ACHN (cell line): ENCODE data around the gene TENT4B.

ENCODE experiments used
- DNase-seq: peaks from one replicate; pipeline ENCODE4 v3.0.0-alpha.2; 2015
- in situ Hi-C: cut with HindIII; loops from 2 replicates; pipeline ENCODE4 v1.10.0; 2017; ENCODE audit warnings: low sequenced_read_pairs, low pct_ligation_motif_present, low pct_unique_long_range_greater_than_20kb

Gene TENT4B

DNA sequence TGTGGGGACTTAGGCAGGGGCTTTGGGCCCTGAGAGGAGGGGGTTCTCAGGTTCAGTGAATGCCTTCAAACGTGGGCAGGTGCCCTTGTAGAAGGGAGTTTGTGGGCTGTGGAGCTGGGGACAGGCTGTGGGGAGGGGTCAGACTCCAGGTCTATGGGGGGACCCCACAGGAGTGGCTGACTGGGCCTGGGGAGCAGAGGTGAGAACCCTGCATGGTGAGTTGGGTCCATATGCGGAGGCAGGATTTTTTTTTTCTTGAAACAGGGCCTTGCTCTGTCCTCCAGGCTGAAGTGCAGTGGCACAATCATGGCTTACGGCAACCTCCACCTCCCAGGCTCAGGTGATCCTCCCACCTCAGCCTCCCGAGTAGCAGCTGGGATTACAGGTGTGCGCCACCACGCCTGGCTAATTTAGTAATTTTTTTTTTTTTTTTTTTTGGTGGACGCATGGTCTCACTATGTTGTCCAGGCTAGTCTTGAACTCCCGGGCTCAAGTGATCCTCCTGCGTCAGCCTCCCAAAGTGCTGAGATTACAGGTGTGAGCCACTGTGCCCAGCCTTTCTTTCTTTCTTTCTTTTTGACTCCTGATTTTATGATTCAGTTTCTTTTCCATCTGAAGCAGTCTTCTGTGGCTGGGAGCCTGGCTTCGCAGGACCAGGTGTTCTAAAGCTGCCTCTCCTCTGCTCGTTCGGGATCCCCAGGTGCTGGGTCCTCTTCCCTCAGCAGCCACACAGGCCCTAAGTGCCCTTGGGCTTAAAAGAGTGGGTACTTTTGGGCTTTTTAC, 94.2 kb downstream of the TENT4B start:
- DNase-seq, result no peak
- in situ Hi-C loops, result no loop called here

DNA sequence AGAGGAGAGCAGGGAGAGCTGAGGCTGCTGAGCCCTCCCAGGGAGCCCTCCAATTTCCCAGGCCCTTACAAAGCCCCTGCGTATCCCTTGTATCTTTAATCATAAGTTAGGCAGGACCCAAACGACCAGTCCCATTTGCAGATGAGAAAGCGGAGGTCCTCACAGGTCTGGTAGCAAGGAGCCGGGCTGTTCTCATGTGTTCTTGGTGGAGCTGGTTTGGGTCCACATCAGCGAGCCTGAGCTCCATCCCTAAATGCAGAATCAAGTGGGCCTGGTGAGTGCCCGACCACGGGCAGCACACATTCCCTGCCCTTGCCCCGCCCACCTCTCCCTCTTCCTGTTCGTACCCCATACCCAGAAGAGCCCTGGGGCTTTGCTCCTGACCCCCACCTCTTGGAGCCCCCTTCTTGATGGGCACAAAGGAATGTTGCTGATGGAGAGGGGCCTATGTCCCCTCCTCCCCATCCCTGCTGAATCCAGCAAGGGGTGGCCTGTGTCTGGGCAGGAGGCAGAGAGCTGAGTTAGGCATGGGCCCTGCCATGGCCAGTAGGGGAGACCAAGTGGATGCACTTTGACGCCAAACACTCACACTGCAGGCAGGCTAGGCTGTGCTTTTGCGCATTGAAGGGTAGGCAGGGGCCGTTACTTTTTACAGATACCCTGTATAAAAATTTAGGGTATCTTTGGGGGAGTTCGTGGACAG, 95.0 kb downstream of the TENT4B start:
- DNase-seq, result no peak
- in situ Hi-C loops, result no loop called here

DNA sequence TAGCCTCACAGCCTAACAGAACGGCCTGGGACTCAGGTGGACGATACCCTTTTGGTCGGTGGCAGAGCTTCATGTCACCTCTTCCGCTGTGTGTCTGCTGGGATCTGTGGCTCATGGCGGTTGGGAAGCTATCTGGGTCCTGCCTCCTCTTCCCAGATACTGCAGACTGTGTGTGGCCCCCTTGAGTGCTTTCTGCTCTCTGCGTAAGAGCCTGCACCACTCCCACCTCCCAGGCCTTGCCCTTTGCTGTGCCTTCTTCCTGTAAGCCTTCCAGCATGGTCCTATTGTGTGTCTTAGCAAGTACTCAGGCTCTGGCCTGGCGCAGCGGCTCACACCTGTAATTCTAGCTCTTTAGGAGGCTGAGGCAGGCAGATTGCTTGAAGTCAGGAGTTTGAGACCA, 95.7 kb downstream of the TENT4B start:
- DNase-seq, result no peak
- in situ Hi-C loops, result no loop called here

DNA sequence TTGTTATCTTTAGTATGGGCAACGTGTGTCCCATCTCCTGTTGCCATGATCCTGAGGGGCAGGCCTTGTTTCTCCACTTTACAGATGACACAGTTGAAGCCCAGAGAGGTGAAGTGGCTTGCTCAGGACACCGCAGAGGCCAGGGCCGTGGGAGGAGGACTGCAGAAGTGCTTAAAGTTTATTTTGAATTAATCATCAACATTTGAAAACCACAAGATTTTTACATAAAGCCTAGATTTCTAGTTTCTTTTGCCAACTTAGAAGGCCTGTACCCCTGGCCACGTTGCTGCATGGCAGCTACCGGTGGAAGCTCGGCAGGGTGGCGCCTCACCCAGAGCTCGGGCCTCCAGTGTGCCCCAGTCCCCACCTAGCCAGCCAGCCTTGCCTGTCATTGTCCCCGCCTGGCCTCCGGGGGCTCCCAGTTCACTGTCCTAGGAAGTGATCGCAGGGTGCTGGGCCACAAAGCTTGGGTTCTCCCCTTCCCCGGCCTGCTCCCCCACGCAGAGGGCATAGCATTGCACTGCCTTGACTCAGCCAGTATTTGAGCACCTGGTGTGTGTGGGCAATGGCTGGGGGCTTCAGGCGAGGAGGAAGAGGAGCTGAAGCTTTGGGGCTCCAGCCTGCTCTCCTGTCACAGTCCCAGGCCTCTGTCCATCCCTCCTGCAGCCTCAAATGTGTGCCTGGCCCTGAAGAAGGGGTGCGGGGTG, 98.4 kb downstream of the TENT4B start:
- peak; percentile 55 for DNase-seq
- in situ Hi-C loops, result no loop called here

DNA sequence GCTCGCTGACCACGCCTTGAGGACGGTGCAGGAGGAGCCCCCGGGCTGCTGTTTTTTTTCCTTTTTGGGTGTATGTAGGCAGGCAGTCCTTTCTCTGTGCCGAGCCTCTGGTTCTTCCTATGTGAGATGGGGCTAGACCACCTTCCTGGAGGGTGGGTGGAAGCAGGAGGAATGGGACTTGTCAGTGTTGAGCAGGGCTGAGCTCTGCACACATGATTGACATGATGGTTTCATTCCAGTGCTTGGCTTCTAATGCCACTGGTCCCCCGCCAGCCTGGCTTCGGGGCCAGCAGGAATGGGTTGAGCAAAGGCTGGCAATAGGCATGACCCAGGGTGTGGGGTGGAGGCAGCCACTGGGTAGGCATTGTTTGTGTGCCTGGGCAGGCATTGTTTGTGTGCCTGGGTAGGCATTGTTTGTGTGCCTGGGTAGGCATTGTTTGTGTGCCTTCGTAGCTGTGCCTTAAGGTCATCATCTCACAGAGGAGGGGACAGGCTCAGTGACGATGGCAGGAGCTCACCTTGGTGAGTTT, 99.0 kb downstream of the TENT4B start:
- in situ Hi-C loops, result no loop called here
- no peak for DNase-seq

DNA sequence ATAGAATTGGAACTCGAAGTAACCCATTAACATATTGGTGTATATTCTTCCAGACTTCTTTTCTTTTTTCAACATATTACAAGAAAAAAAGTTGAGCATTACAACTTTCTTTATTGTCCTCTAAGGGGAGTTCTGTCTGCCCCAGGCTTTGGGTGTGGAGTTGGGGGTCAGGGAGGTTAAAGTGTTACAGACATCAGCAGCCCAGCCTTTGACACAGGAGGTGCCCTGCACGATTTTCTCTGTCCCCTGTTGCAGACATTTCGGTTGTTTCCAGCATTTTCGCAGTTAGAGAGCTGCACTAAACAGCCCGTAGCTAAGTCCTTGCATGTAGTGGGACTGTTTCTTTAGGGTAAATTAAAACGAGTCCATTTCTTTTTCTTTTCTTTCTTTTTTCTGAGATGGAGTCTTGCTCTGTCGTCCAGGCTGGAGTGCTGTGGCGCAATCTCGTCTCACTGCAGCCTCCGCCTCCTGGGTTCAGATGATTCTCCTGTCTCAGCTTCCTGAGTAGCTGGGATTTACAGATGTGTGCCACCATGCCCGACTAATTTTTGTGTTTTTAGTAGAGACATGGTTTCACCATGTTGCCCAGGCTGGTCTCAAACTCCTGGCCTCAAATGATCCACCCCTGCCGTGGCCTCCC, 99.9 kb downstream of the TENT4B start:
- DNase-seq, result no peak
- in situ Hi-C loops, result no loop called here

DNA sequence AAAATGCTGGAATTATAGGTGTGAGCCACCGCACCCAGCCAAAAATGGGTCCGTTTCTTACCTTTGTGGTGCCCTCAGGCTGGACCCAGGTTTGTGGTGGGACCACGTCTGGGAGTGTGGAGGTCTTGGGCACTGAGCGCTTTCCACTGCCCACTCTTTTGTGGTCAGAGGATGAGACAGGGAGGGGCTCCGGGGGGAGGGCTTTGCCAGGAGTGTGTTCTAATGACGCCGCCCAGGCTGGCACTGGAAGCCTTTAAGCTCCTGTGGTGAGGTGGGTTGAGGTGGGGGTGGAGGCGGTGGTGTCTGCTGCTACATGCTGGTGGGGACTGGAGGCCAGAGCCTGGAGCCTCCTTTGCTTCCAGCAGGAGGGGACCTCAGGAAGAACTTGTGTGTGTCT, 100.4 kb downstream of the TENT4B start:
- in situ Hi-C loops, result no loop called here
- DNase-seq, result no peak

DNA sequence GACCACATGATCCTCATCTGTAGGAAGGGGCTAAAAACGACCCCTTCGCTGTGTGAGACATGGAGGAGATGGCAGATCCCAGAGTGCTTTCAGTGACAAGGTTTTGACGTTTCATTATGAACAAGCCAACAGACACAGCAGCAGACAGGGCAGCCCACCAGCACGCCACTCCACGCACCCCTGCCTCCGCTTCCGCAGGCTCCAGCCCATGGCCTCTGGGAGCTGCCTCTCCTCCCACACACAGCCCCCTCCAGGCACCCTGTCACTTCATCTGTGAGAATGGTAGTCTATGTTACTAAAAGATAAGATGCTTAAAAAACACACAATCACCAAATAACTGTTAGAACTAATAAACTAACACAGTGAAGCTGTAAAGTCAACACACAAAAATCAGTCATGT, 101.0 kb downstream of the TENT4B start:
- in situ Hi-C loops, result no loop called here
- no peak for DNase-seq

DNA sequence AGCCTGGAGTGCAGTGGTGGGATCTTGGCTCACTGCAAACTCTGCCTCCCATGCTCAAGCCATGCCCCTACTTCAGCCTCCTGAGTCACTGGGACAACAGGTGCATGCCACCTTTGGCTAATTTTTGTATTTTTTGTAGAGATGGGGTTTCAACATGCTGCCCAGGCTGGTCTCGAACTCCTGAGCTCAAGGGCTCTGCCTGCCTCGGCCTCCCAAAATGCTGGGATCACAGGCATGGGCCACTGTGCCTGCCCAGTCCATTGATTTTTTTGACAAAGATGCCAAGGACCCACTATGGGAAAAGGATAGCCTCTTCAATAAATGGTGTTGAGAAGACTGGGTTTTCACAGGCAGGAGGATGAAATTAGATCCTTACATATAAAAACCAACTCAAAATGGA, 102.4 kb downstream of the TENT4B start:
- DNase-seq, result no peak
- in situ Hi-C loops, result no loop called here

DNA sequence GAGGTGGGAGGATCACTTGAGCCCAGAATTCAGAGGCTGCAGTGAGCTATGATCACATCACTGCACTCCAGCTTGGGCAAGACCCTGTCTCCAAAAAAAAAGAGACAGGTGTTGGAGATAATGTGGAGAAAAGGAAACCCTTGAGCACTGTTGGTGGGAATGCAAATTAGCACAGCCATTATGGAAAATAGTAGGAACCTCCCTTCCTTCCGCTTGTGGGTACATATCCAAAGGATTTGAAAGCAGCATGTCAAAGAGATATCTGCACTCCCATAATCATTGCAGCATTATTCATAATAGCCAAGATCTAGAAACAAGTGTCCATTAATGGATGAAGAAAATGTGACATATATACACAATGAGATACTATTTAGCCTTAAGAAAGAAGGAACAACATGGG, 103.5 kb downstream of the TENT4B start:
- DNase-seq, result no peak
- in situ Hi-C loops, result no loop called here

DNA sequence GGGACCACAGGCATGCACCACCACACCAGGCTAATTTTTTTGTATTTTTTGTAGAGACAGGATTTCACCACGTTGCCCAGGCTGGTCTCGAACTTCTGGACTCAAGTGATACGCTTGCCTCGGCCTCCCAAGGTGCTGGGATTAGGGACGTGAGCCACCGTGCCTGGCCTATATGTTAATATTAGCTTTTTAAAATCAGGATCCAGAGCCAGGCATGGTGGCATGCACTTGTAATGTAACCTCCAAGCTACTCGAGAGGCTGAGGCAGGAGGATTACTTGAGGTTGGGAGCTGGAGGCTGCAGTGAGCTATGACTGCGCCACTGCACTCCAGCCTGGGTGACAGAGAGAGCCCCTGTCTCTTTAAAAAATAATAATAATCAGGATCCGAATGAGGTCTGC, 104.8 kb downstream of the TENT4B start:
- in situ Hi-C loops, result no loop called here
- no peak for DNase-seq

DNA sequence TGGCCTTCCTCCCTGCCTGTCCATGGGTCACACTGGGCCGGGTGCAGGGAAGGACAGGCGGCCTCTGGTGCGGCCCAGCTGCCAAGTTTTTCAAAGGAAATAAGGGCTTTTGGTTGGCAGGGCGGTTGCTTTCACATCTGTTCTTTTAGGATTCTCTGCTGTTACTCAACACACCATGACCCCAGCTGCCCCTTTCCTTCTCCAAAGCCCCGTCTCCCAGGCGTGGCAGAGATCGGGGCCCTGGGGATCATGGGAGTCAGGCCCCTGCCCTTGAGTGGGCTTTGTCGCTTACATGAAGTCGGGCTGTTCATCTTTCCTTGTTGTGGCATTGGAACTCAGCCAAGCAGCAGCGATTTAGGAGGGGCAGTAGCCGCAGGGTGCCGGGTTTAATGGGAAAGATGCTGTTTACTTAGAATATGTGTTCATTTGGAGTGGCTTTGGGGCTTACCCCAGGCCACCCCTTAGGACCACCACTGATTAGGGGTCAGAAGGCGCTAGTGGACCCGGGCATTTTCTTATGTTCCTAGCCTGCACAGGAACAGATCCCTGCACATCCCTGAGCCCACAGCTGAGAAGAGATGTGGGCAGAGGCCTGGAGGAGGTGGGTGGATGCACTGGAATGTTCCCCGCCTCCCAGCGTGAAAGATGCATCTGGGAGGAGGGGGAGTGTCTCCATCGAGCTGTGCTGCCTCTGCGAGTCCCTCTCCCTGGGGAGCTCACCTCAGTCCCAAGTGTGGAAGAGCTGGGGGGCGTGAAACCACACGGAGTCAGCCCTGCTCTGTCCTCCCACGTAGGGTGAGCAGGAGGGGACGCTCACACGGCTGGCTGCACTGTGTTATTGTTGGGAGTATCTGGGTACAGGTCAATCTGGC, 106.5 kb downstream of the TENT4B start:
- DNase-seq, result no peak
- in situ Hi-C loops, result no loop called here

DNA sequence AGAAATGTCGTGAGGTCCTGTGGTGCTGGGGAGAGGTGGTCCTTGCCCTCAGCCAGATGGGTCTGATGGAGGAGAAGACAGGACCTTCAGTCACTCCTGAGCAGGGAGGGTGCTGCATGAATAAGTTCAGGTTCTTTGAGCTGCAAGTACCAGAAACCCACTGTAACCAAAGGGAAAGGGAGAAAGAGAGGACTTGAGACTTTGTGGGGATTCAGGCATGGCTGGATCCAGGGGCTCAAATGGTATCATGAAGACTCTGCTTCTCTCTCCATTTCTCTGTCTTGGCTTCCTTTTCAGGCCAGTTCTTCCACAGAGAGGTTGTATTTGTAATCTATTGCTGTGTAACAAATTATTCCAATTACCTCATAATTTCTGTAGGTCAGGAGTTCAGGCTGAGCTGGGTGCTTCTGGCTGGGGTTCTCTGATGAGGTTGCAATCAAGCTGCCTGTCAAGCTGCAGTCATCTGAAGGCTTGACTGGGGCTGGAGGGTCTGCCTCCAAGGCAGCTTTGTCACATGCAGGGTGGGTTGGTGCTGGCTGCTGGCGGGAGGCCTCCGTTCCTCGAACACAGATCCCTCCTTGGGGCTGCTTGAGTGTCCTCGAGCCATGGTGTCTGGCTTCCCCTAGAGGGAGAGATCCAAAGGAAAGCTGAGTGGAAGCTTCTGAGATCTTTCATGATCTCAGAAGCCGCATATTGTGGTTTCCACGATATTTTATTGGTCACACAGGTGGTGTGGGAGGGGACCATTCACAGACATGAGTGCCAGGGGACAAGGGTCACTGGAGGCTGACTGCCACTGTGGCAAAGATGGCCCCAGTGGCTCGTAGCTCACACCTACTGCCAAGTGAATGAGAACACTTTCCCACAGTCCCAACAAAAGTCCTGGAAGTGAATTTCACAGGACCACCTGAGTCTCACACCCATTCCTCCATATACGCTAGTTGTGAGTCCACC, 107.4 kb downstream of the TENT4B start:
- DNase-seq, result no peak
- in situ Hi-C loops, result no loop called here

DNA sequence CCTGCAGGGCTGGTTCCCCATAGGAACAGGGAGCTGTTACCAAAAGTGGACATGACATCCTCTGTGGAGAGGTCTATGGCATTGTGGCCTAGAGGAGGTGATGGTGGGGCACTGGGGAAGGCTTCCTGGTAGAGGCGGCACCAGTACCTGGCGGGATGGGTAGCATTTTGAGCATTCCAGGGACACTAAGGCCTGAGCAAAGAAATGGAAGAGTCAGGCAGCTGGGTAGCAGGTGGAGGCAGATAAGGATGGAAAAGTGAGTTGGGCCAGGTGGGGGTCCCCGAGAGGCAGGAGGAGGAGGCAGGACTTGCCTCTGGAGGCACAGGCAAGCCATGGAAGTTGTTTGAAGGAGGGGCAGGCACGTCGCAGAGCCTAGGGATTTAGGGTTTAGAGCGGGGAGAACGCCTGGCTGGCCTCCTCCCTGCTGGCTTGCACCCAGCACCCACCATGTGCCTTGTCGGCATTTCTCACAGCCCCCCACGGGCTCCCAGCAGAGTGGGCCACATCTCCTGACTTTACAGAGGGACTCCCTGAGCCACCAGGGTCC, 108.1 kb downstream of the TENT4B start:
- DNase-seq, result no peak
- in situ Hi-C loops, result no loop called here

DNA sequence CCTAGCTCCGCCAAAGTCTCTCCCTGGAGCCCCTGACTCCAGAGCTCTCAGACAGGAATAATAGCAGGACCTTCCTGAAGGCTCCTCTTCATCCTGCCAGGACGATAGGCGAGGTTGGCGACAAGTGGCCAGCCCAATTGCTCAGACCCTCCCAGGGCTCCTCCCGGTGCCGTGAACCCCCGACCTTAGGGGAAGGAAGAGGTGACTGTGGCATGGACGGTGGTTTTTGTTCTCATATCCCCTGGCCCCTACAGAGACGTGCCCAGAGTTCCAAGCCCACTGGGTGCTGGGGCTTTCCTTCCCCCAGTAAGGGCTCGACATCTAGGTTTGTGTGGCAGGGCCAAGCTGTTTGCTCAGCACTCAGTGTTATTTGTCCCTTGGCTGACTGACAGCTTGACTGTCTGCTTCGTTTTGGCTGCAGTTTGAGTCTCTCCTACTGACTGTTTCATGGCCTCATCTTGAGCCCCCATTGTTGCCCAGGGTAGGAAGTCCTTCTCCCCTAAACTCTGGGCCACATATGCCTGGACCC, 108.7 kb downstream of the TENT4B start:
- DNase-seq, result no peak
- in situ Hi-C loops, result no loop called here

DNA sequence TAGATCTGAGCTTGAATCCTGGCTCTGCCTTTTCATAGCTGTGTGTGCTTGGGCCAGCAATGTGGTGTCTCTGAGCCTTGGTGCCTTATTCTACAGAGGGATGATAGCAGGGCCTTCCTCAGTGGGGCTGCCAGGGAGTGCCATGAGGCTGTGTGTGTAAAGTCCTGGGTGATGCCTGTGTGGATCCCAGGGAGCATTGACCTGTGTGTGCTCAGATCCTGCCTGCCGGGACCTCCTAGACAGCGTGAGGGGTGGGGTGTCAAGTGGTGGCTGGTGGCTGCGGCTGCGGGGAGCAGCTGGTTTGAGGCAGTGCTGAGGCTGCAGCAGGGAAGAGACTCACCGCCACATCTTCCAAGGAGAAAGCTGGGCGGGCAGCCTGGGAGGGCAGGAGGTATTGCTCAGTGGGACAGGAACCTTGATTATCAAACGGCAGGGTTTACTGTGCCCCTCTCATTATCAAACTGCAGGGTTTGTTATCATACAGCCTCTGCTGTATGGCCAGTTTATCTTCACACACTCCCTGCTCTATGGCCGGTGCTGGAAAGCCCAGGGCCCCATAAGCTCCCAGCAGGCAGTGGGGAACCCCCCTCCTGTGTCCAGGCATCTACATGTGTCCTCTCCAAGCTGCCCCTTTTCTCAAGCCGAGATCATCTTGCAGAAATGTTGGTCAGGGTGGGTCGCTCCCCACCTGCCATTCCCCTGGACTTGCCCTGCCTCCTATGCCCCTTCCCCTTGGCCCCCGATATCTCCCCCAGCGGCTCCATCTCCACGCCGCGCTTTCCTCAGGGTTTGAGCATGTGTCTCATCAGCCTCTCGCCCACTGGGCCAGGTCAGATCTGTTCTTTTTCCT, 110.2 kb downstream of the TENT4B start:
- no peak for DNase-seq
- in situ Hi-C loops, result no loop called here
